ENCODE data around the gene DIP2B.
"Not testable (repeated sequence)": the region's sequence is repeated elsewhere in the genome, so short reads cannot be mapped to it uniquely, and the experiment has no call there.

GRCh38 chr12:50498119-50498518, 6.7 kb upstream of the DIP2B start:
- not testable (repeated sequence) for TF ChIP-seq SUZ12 (IDR thresholded peaks at IDR 0.05; ENCODE audit: extremely low read depth, insufficient read depth, insufficient read length); YY1 (IDR thresholded peaks at IDR 0.05; ENCODE audit: insufficient read depth, insufficient read length)
